Ishikawa (cell line): Measurements from ENCODE around the gene CEP83.

Source experiments
- CEBPB ChIP-seq: IDR thresholded peaks from 2 replicates; pipeline ENCODE4 v1.6.1; 2012
- CREB1 ChIP-seq: IDR thresholded peaks from 2 replicates; pipeline ENCODE4 v1.6.1; 2012; ENCODE audit warnings: low read depth
- EGR1 ChIP-seq: IDR thresholded peaks from 2 replicates; pipeline ENCODE4 v1.6.1; 2012
- EP300 ChIP-seq: IDR thresholded peaks from 2 replicates; pipeline ENCODE4 v1.6.1; 2012; ENCODE audit warnings: borderline replicate concordance
- FOXM1 ChIP-seq: IDR thresholded peaks from 2 replicates; pipeline ENCODE4 v1.6.1; 2012; ENCODE audit warnings: low read depth, borderline replicate concordance
- MAX ChIP-seq: IDR thresholded peaks from 2 replicates; pipeline ENCODE4 v1.6.1; 2012
- NFIC ChIP-seq: IDR thresholded peaks from 2 replicates; pipeline ENCODE4 v1.6.1; 2012
- RAD21 ChIP-seq: IDR thresholded peaks from 2 replicates; pipeline ENCODE4 v1.6.1; 2012; ENCODE audit warnings: low read depth
- REST ChIP-seq: IDR thresholded peaks from 2 replicates; pipeline ENCODE4 v1.6.1; 2012; ENCODE audit warnings: low read depth, mild to moderate bottlenecking
- TAF1 ChIP-seq: IDR thresholded peaks from 2 replicates; pipeline ENCODE4 v1.6.1; 2012; ENCODE audit warnings: low read depth, mild to moderate bottlenecking
- TCF12 ChIP-seq: IDR thresholded peaks from 2 replicates; pipeline ENCODE4 v1.6.1; 2012; ENCODE audit warnings: low read depth
- TEAD4 ChIP-seq: IDR thresholded peaks from 2 replicates; pipeline ENCODE4 v1.6.1; 2012
- USF1 ChIP-seq: IDR thresholded peaks from 2 replicates; pipeline ENCODE4 v1.6.1; 2012
- YY1 ChIP-seq: IDR thresholded peaks from 2 replicates; pipeline ENCODE4 v1.6.1; 2012; ENCODE audit warnings: low read depth
- ZBTB7A ChIP-seq: IDR thresholded peaks from 2 replicates; pipeline ENCODE4 v1.6.1; 2012; ENCODE audit warnings: low read depth

Gene CEP83

DNA sequence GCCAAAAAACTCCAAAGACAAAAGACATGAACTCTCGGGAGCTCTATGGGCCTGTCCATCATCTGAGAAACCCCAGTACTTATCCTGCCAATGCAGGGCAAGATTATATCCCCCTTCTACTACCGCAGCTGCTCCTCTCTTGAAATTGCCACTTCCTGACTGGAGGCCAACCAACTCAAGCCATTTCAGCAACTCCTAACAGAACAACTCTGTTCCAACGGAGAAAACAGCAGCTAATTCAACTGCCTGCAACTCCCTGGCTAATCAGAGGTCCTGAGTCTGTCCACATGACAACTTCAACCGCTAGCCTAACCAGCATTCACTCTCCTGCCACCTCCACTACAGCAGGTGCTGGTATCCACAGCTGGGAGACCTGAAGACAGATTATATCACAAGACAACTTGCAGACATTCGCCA lies 24.1 kb downstream of the CEP83 start:
- no peak for TF ChIP-seq EP300
- no peak for TF ChIP-seq USF1
- TF ChIP-seq TAF1: no peak
- TF ChIP-seq FOXM1: no peak
- no peak for TF ChIP-seq TCF12
- no peak for TF ChIP-seq EGR1
- no peak for TF ChIP-seq CEBPB
- no peak for TF ChIP-seq YY1

GRCh38 chr12:94434171-94434570 lies 25.5 kb downstream of the CEP83 start:
- TF ChIP-seq EGR1 (no peak), FOXM1 (no peak), USF1 (no peak), ZBTB7A (no peak)

- no peak for TF ChIP-seq CEBPB
Observed at GRCh38 chr12:94433744-94434143, 25.9 kb downstream of the CEP83 start.

GRCh38 chr12:94430304-94430703 lies 29.4 kb downstream of the CEP83 start:
- no peak for TF ChIP-seq REST
- no peak for TF ChIP-seq USF1
- no peak for TF ChIP-seq TEAD4
- no peak for TF ChIP-seq EGR1
- no peak for TF ChIP-seq YY1
- no peak for TF ChIP-seq TAF1
- TF ChIP-seq TCF12: no peak
- no peak for TF ChIP-seq MAX
- TF ChIP-seq FOXM1: no peak
- TF ChIP-seq ZBTB7A: no peak
- no peak for TF ChIP-seq EP300
- no peak for TF ChIP-seq CREB1
- TF ChIP-seq CEBPB: no peak
- no peak for TF ChIP-seq NFIC
- no peak for TF ChIP-seq RAD21

DNA sequence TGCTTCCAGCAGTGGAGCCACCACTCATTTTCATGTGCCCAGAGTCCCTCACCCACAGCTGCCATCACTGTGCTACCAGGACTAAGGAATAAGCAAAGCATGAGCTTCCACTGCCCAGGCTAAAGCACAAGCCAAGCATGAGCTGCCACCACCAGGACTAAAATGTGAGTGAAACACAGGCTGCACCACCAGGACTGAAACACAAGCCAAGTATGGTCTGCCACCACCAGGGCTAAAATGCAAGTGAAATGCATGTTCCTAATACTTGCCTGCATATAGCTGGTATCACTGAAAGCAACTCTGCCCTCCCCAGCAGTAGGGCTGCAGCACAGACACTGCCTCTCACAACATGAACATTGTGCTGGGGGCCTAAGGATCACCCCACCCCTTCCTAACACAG lies 30.0 kb downstream of the CEP83 start:
- TF ChIP-seq EP300: no peak
- no peak for TF ChIP-seq RAD21
- no peak for TF ChIP-seq REST
- TF ChIP-seq YY1: no peak
- no peak for TF ChIP-seq USF1
- no peak for TF ChIP-seq ZBTB7A
- no peak for TF ChIP-seq EGR1
- TF ChIP-seq CREB1: no peak
- no peak for TF ChIP-seq TCF12
- no peak for TF ChIP-seq FOXM1

DNA sequence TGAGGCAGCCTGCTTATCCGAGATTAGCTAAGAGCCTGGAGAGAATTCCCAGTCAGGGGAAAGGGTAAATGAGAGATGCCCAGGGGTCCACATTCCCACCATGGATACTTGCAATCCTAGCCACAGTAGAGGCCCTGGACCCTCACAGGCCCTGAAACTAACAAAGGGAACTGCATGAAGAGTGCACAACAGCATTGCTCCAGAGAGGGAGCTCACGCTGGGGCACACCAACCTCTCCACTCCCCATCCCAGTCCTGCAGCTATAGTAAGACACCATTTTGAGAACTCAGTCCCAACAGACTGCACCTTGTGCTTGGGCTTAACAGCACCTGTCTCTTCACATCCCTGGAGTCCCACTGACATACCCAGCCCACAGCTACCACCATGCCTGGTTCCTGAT lies 30.5 kb downstream of the CEP83 start:
- TF ChIP-seq RAD21 (no peak), REST (no peak), FOXM1 (no peak), NFIC (no peak), CEBPB (no peak)
